Stimulated activated naive CD4-positive, alpha-beta T cell (primary cell): ENCODE measurements around the gene CRELD1.

Experiments used
- DNase-seq, 6 experiments: peaks; one replicate each; lab custom pipeline; 2025; lab: John Stamatoyannopoulos, UW

The CRELD1 gene

GRCh38 chr3:9906480-9906879 is 27.2 kb upstream of the CRELD1 start:
- no peak for DNase-seq

GRCh38 chr3:9908286-9908685 is 25.3 kb upstream of the CRELD1 start:
- no peak for DNase-seq

GRCh38 chr3:9909221-9910013 is 24.2 kb upstream of the CRELD1 start:
- no peak for DNase-seq

- DNase-seq, result no peak
These were observed 21.8 kb upstream of the CRELD1 start for GRCh38 chr3:9911863-9912262.

- no peak for DNase-seq
These were observed 21.2 kb upstream of the CRELD1 start for GRCh38 chr3:9912294-9912935.

- DNase-seq, result no peak
These were observed 20.0 kb upstream of the CRELD1 start for GRCh38 chr3:9913601-9914000.

GRCh38 chr3:9914011-9914410 is 19.6 kb upstream of the CRELD1 start:
- DNase-seq, result no peak

GRCh38 chr3:9914559-9915253 is 18.9 kb upstream of the CRELD1 start:
- peak in 2 of 6 experiments; percentile 10 to 28 for DNase-seq

GRCh38 chr3:9915254-9916141 is 18.1 kb upstream of the CRELD1 start:
- peak in 4 of 6 experiments; percentile 17 to 31 (median 26) for DNase-seq

GRCh38 chr3:9916346-9916733 is 17.3 kb upstream of the CRELD1 start:
- no peak for DNase-seq

GRCh38 chr3:9916734-9917680 is 16.6 kb upstream of the CRELD1 start, which contains the start of gene IL17RC:
Gene IL17RC, plus strand, starts transcription at chr3:9917098. Its CDS starts 218 bp downstream, at chr3:9917316.
- peak in 1 of 6 experiments; percentile 11 for DNase-seq

GRCh38 chr3:9917820-9918219 is 15.8 kb upstream of the CRELD1 start:
- no peak for DNase-seq

GRCh38 chr3:9918261-9919038 is 15.2 kb upstream of the CRELD1 start:
- DNase-seq, result no peak

- no peak for DNase-seq
These were observed 5.5 kb upstream of the CRELD1 start for GRCh38 chr3:9928158-9928557.

- DNase-seq, result no peak
These were observed 2.7 kb upstream of the CRELD1 start for GRCh38 chr3:9930804-9931418.

- DNase-seq, result no peak
These were observed 1.1 kb upstream of the CRELD1 start for GRCh38 chr3:9932535-9932842.

- peak; percentile 74 to 89 (median 82) for DNase-seq
These were observed 632 bp upstream of the CRELD1 start for GRCh38 chr3:9932843-9933560.

- peak in 3 of 6 experiments; percentile 38 to 52 (median 45) for DNase-seq
These were observed 594 bp downstream of the CRELD1 start for GRCh38 chr3:9934235-9934621.

GRCh38 chr3:9934993-9935392 is 1.4 kb downstream of the CRELD1 start:
- DNase-seq, result no peak
